ENCODE measurements around the gene SLC13A5.
"Not testable (repeated sequence)": the region's sequence is repeated elsewhere in the genome, so short reads cannot be mapped to it uniquely, and the experiment has no call there.

SLC13A5 gene

DNA sequence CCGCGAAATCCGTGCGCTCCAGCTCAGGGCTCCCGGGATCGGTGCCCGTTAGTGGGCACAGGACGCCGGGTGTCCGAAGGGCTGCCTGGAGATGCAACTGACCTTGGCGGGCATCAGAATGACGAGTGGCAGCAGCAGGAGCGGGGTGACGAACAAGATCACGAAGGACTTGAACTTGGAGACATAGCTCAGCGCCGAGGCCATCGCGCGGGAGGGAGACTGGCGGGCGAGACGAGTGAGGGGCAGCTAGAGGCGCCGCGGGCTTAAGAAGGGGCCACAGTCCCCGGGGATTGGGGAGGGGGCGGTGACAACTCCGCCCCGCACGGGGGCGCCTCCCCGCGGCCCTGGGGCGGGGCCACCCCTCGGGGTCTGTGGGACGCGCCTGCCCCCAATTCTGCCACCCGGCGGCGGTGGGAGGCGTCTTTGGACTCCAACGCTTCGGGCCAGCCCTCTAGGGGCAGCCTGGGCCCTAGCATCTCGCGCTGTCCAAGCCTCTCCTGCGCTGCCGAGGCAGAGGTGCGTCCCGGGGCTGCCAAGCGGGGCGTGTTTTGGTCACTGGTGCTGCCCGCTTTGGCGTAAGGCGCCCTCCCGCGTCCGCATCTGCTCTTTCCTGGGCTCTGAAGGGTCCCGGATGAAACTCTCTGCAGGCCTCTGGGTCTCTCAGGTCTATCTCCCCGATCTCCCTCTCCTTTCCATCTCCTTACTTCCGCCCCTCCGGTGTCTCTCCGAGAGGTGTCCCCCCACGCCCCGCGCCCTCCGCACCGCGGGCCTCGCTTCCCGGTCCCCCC is at the start of gene SLC13A5:
Gene SLC13A5 (minus strand): TSS at position 240 of the 788 bp plus-strand sequence. CDS start 36 bp downstream, at position 204.
- peak; percentile 77 for DNase-seq (ENCODE audit: low spot score)

GRCh38 chr17:6761779-6762178 is 48.6 kb upstream of the SLC13A5 start:
- no peak for DNase-seq (ENCODE audit: low spot score)

GRCh38 chr17:6757747-6758146 is 44.6 kb upstream of the SLC13A5 start:
- no peak for DNase-seq (ENCODE audit: low spot score)

GRCh38 chr17:6756425-6757031 is 43.4 kb upstream of the SLC13A5 start:
- no peak for DNase-seq (ENCODE audit: low spot score)

DNA sequence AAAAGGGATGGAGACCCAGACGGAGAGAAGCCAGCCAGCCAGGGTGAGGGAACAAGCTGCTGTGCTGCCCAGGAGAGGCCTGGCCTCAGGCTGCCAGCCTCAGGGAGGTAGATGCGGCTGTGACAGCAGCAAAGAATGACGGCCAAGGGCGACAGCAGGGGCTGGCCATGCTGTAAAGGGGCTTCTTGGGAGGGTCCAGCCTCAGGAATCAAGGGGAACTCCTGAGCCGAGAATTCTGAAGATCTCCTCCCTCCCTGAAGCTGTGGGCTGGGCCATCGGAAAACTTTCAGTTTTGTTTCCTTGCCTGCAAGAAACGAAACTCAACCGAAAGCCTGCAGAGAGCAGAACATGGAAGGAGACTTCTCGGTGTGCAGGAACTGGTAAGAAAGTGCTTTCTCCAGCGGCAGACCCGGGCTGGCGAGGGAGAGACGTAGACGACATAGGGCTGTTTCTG is 42.6 kb upstream of the SLC13A5 start, which contains the start of gene XAF1:
Gene XAF1 (plus strand): TSS at position 316 of the 454 bp plus-strand sequence. CDS start 33 bp downstream, at position 349.
- no peak for DNase-seq (ENCODE audit: low spot score)

DNA sequence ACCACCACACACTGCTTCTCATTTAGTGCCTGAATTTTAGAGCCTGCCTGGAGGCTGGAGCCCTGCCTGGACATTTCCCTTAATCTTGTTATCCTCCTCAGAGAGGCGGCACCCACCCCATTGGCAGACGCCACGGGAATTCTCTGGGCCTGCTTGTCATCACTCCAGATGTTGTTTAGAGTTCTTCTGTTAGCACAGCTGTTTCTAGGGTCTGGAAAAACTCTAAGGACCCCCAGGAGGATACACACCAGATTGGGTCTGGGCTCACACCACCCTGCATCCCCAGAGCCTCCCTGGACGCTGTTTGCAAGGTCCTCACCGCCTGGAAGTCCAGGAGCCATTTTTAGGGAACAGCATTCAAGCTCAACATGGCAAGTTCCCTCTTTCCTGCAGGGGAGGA is 42.1 kb upstream of the SLC13A5 start:
- no peak for DNase-seq (ENCODE audit: low spot score)

- DNase-seq (ENCODE audit: low spot score) = no peak
Measured at GRCh38 chr17:6753546-6753945, 40.4 kb upstream of the SLC13A5 start.

DNA sequence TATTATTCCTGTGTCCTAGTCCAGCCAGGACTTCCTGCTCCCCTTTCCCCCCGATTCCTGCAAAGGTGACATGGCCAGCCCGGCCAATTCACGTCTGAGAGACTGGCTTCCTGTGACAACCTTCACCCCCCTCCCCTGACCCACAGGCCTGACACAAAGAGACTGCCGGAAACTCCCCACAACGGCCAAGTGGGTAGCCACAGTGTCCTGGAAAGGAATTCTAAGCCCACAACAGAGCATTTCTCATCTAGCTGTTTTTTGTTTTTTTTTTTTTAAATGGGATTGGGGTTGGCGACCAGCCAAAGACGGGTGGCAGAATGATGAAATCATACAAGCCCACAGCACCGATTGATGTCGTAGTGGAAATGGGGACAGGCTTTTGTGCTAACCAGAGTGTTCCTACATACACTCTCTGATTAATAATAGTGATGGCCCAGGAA is 39.9 kb upstream of the SLC13A5 start:
- no peak for DNase-seq (ENCODE audit: low spot score)

DNA sequence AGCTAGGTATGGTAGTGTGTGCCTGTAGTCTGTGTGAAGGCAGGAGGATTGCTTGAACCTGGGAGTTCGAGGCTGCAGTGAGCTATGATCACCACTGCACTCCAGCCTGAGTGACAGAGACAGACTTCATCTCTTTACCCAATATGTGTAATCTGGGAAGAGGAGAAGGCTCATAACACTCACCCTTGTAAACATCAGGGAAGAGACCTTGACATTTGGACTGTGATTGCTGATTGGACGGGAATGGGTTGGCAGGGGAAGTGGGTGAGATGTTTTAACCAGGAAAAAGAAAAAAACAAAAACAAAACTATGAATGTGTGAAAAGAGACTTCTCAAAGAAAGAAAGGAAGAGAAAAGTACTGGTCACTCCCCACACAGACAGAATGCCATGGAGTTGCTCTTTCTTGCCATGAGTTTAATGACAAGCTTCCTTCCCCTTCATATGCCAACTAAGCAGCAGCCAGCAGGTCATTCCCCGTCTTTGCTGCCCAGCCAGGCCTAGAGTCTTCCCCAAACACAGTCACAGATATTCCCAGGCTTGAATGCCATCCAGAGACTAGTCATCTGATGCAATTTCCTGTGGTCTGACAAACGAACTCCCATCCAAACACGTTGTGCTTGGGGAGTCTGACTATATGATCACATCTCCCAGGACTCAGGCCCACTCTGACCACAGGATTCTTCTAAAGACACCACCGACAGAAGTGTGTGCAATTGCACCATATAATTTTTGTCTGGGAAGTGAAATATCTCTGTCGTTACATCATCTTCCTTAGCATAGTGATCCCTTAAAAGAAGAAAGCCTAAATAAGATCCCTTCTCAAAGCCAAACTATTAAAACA is 39.1 kb upstream of the SLC13A5 start:
- no peak for DNase-seq (ENCODE audit: low spot score)

DNA sequence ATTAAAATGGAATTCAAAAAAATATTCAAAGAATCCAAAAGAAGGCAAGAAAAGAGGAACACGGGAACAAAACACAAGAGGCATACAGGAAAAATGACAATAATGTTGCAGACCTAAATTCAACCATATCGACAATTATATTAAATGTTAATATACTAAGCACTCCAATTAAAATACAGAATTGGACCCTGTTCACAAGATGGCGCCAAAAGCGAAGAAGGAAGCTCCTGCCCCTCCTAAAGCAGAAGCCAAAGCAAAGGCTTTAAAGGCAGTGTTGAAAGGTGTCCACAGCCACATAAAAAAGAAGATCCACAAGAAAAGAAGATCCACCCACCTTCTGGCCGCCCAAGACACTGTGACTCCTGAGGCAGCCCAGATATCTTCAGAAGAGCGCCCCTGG is 36.4 kb upstream of the SLC13A5 start:
- DNase-seq (ENCODE audit: low spot score) = no peak

- no peak for DNase-seq (ENCODE audit: low spot score)
Measured at GRCh38 chr17:6748617-6749016, 35.4 kb upstream of the SLC13A5 start.

DNA sequence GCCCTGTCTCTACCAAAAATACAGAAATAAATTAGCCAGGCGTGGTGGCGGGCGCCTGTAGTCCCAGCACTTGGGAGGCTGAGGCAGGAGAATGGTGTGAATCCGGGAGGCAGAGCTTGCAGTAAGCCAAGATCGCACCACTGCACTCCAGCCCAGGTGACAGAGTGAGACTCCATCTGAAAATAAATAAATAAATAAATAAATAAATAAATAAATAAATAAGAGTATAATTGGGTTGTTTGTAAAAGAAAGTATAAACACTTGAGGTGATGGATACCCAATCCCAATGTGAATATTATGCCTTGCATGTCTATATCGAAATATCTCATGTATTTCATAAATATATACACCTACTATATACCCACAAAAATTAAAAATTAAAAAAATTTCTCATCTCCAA is 33.5 kb upstream of the SLC13A5 start:
- not testable (repeated sequence) for DNase-seq (ENCODE audit: low spot score)

DNA sequence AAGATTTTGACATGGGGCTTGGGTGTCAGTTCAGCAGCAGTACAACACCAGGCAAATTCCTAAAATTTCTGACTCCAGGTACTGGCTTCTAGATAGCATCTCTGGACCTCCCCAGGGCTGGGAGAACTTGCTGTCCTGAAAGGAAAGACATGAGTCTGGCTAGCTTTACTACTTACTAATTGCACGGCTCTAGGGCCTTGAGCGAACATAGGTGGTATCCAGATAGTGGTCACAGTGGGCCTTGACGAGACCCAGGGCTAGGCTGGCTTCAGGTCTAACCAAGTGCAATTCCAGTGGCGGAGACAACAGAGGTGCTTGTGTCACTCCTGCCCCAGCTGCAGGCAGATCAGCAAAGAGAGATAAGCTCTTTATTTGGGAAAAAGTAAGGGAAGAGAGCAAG is 16.4 kb upstream of the SLC13A5 start:
- no peak for DNase-seq (ENCODE audit: low spot score)

GRCh38 chr17:6724009-6724408 is 10.8 kb upstream of the SLC13A5 start:
- DNase-seq (ENCODE audit: low spot score) = no peak

DNA sequence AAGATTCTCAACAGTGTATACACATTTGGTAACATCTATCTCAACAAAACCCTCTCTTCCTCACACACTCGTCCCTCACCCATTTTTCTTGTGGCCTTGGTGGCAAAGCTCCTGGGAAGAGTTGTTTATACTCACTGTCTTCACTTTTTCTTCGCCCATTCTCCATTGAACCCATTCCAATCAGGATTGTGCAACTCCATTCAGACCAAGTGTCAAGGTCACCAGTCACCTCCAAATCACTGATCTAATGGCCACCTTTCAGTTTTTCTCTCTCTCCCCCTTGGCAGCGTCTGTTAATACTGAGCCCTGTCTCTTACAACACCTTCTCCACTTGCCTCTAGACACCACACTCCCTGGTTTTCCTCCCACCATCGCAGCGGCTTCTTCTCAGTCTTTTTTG is 8.6 kb upstream of the SLC13A5 start:
- no peak for DNase-seq (ENCODE audit: low spot score)

- no peak for DNase-seq (ENCODE audit: low spot score)
Measured at GRCh38 chr17:6716736-6717135, 3.6 kb upstream of the SLC13A5 start.

DNA sequence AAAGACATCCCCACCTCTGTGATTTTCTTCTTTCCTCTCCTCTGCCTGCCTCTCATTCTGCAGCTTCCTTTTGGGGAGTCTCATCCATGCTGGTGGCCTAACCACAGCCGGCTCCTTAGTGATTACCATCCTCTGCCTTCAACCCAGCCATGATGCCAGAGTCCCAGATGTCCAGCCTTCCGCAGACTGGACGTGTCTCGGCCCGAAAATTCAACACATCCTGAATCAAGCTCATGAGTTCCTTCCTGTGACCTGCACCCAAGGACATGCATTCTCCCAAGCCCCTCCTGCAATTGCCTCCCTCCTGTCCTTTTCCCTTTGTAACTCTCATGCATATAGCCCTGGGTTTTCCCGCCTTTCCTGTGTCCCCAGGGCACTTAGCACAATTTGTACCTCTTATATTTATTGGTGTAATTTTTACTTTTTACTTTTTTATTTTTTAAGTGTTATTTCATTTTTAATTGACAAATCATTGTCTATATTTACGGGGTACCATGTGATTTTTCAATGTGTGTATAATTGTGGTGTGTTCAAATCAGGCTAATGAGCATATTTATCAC is 1.2 kb upstream of the SLC13A5 start:
- DNase-seq (ENCODE audit: low spot score) = no peak

GRCh38 chr17:6713918-6714271 is 726 bp upstream of the SLC13A5 start:
- DNase-seq (ENCODE audit: low spot score) = no peak

GRCh38 chr17:6712854-6713129 is 377 bp downstream of the SLC13A5 start:
- peak; percentile 24 for DNase-seq (ENCODE audit: low spot score)

- DNase-seq (ENCODE audit: low spot score) = peak; percentile 78
Measured at GRCh38 chr17:6712058-6712853, 913 bp downstream of the SLC13A5 start.

DNA sequence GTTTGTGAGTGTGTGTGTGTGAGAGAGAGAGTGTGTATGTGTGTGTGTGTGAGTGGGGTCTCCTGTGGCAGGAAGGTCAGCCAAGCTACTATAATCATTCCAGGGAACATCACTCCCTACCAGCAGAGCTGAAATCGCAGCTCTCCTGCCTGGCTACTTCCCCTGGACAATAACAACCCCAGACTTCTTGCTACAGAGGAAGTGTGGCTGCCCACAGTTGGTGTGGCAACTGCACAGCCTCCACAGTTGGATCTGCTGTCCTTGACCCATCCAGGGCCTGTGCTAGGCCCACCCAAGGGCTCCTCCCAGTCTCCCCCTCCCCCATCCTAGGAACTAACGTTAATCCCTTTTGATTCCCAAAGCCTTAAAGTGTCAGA is 1.5 kb downstream of the SLC13A5 start:
- DNase-seq (ENCODE audit: low spot score) = no peak

Data from HuH-7.5 (cell line).